KOPT-K1 (cell line): ENCODE measurements around the gene VASP.
A peak's percentile ranks its signal among the peaks of the same experiment; 100 is the strongest.

Experiments
- H3K27ac ChIP-seq: fragments of 200-600 bp; sonication (generic); 2 replicates; pipeline ENCODE4 v1.5.1; 2016; ENCODE audit warnings: antibody characterized with exemption, mild to moderate bottlenecking, low read depth, low read length; ENCODE audit not compliant: poor library complexity, severe bottlenecking
- H3K36me3 ChIP-seq: fragments of 200-600 bp; sonication (generic); 2 replicates; pipeline ENCODE4 v1.5.1; 2017; ENCODE audit warnings: antibody characterized with exemption, mild to moderate bottlenecking, low read length, moderate library complexity; ENCODE audit not compliant: insufficient read depth
- H3K9me3 ChIP-seq: fragments of 200-600 bp; sonication (generic); 2 replicates; pipeline ENCODE4 v1.5.1; 2017; ENCODE audit warnings: antibody characterized with exemption, low read length, mild to moderate bottlenecking; ENCODE audit not compliant: insufficient read depth, poor library complexity, severe bottlenecking

The VASP gene

GRCh38 chr19:45528744-45529419, 21.6 kb downstream of the VASP start:
- Histone ChIP-seq H3K9me3 (peaks cover 16% of the 10 kb centered on the region), H3K36me3 (peaks cover 34% of the 10 kb centered on the region), H3K27ac (no peak overlapping the region)

- H3K27ac ChIP-seq = no peak overlapping the region
- H3K36me3 ChIP-seq = peaks cover 29% of the 10 kb centered on the region
- peaks cover 16% of the 10 kb centered on the region for H3K9me3 ChIP-seq
Measured at GRCh38 chr19:45529420-45529785, 22.1 kb downstream of the VASP start.

- Histone ChIP-seq H3K36me3 (peaks cover 11% of the 10 kb centered on the region; the same call in 1 of the 2 replicates), H3K9me3 (peaks cover 16% of the 10 kb centered on the region), H3K27ac (no peak overlapping the region)
Measured at GRCh38 chr19:45531349-45531748, 24.1 kb downstream of the VASP start.

- Histone ChIP-seq H3K36me3 (no peaks in the 10 kb centered on the region), H3K27ac (no peak overlapping the region), H3K9me3 (no peaks in the 10 kb centered on the region)
Measured at GRCh38 chr19:45539459-45539858, 32.2 kb downstream of the VASP start.

GRCh38 chr19:45542234-45542668, 35.0 kb downstream of the VASP start:
- H3K36me3 ChIP-seq = no peaks in the 10 kb centered on the region
- no peaks in the 10 kb centered on the region for H3K9me3 ChIP-seq
- H3K27ac ChIP-seq = no peak overlapping the region

GRCh38 chr19:45547211-45547770, 40.0 kb downstream of the VASP start:
- Histone ChIP-seq H3K9me3 (no peaks in the 10 kb centered on the region), H3K27ac (no peak overlapping the region), H3K36me3 (no peaks in the 10 kb centered on the region)

GRCh38 chr19:45547965-45548609, 40.8 kb downstream of the VASP start:
- Histone ChIP-seq H3K36me3 (peaks cover 2% of the 10 kb centered on the region; the same call in 1 of the 2 replicates), H3K27ac (no peak overlapping the region), H3K9me3 (no peaks in the 10 kb centered on the region)

GRCh38 chr19:45553464-45553863, 46.2 kb downstream of the VASP start:
- Histone ChIP-seq H3K36me3 (peaks cover 10% of the 10 kb centered on the region; the same call in 1 of the 2 replicates), H3K9me3 (no peaks in the 10 kb centered on the region), H3K27ac (no peak overlapping the region)

- H3K36me3 ChIP-seq = peaks cover 10% of the 10 kb centered on the region; the same call in 1 of the 2 replicates
- H3K9me3 ChIP-seq = no peaks in the 10 kb centered on the region
- no peak overlapping the region for H3K27ac ChIP-seq
Measured at GRCh38 chr19:45554481-45554880, 47.2 kb downstream of the VASP start.

GRCh38 chr19:45556835-45557234, 49.6 kb downstream of the VASP start:
- Histone ChIP-seq H3K27ac (no peak overlapping the region), H3K9me3 (no peaks in the 10 kb centered on the region), H3K36me3 (peaks cover 10% of the 10 kb centered on the region; the same call in 1 of the 2 replicates)

GRCh38 chr19:45558399-45558878, 51.2 kb downstream of the VASP start:
- Histone ChIP-seq H3K27ac (no peak overlapping the region), H3K9me3 (no peaks in the 10 kb centered on the region), H3K36me3 (peaks cover 5% of the 10 kb centered on the region; the same call in 1 of the 2 replicates)

- H3K36me3 ChIP-seq = no peaks in the 10 kb centered on the region
Measured at GRCh38 chr19:45560038-45560437, 52.8 kb downstream of the VASP start.

GRCh38 chr19:45560686-45561085, 53.4 kb downstream of the VASP start:
- Histone ChIP-seq H3K27ac (no peak overlapping the region), H3K9me3 (no peaks in the 10 kb centered on the region), H3K36me3 (no peaks in the 10 kb centered on the region)

More at GRCh38 chr19:45560038-45560437, 52.8 kb downstream of the VASP start:
- H3K9me3 ChIP-seq = no peaks in the 10 kb centered on the region
- H3K27ac ChIP-seq = no peak overlapping the region

GRCh38 chr19:45564131-45564780, 57.0 kb downstream of the VASP start:
- Histone ChIP-seq H3K27ac (peak overlapping the region; percentile 21), H3K36me3 (no peaks in the 10 kb centered on the region), H3K9me3 (no peaks in the 10 kb centered on the region)

GRCh38 chr19:45567609-45568008, 60.3 kb downstream of the VASP start:
- no peaks in the 10 kb centered on the region for H3K9me3 ChIP-seq
- no peak overlapping the region for H3K27ac ChIP-seq
- no peaks in the 10 kb centered on the region for H3K36me3 ChIP-seq
